Endothelial cell of umbilical vein (primary cell): ENCODE data around the gene COL16A1. TPM values are rescaled to one million over a fixed set of nuclear protein-coding genes. Genes with fewer than 3 reads are reported as not detected.

Source experiments
- BruUV-seq: library from RNA; stranded (reverse); fragments of 400-500 nt; replicated peaks from 2 replicates; lab custom pipeline; 2021; lab: Mats Ljungman, UMichigan
- CTCF ChIA-PET: fragments of 300-600, 350-600 bp; sonication (Branson Sonifier 250); formaldehyde crosslinking; loops from one replicate; lab custom pipeline; 2021; ENCODE audit warnings: antibody characterized with exemption, inconsistent platforms; lab: Charles Lee
- POLR2A ChIA-PET: fragments of 300-600, 350-600 bp; sonication (Branson Sonifier 250); formaldehyde crosslinking; loops from one replicate; lab custom pipeline; 2021; ENCODE audit warnings: antibody characterized with exemption, inconsistent platforms; lab: Charles Lee
- DNase-seq: peaks from one replicate; pipeline ENCODE4 v3.0.0-alpha.2; 2011; ENCODE audit warnings: low read depth, low spot score
- FAIRE-seq: peaks from 2 replicates; lab custom pipeline; 2011; peaks lifted over from hg19 to GRCh38; lab: Jason Lieb, UNC
- H2AFZ ChIP-seq: 2 replicates; pipeline ENCODE4 v1.6.0; 2012; ENCODE audit warnings: low read depth, low read length, control low read depth, inconsistent platforms
- H3K27ac ChIP-seq: 2 replicates; pipeline ENCODE4 v1.5.1; 2011; ENCODE audit warnings: low read depth, mild to moderate bottlenecking, control low read depth, low read length, moderate library complexity; ENCODE audit not compliant: insufficient read depth
- H3K27me3 ChIP-seq, 2 experiments: 2 replicates each; pipeline versions ENCODE4 v1.6.0 to v1.6.1; 2011; ENCODE audit warnings: low read length in 2 of 2, mixed read lengths in 1 of 2; ENCODE audit not compliant: control insufficient read depth in 2 of 2, insufficient read depth in 2 of 2
- H3K36me3 ChIP-seq, 2 experiments: 2 replicates in 1 of 2; 3 replicates in 1 of 2; pipeline ENCODE4 v1.5.1; 2011; ENCODE audit warnings: low read length in 2 of 2, mild to moderate bottlenecking in 1 of 2, moderate library complexity in 1 of 2; ENCODE audit not compliant: control insufficient read depth in 2 of 2, insufficient read depth in 2 of 2; ENCODE audit errors: extremely low read depth in 1 of 2
- H3K4me1 ChIP-seq: 3 replicates; pipeline ENCODE4 v1.5.1; 2011; ENCODE audit warnings: mild to moderate bottlenecking, low read length; ENCODE audit not compliant: control insufficient read depth, insufficient read depth; ENCODE audit errors: extremely low read depth
- H3K4me2 ChIP-seq: 2 replicates; pipeline ENCODE4 v1.6.1; 2011; ENCODE audit warnings: low read length, control low read depth, mixed read lengths; ENCODE audit not compliant: insufficient read depth
- H3K4me3 ChIP-seq, 3 experiments: fragments of 200-600 bp in 1 of 3; sonication (generic), shearing (Covaris generic) in 1 of 3; replicated peaks in 1 of 3; 2 replicates each; pipeline ENCODE4 v1.5.1; 2011 to 2016; ENCODE audit warnings: control low read depth in 3 of 3, low read length in 3 of 3, mild to moderate bottlenecking in 2 of 3, inconsistent platforms in 1 of 3, low read depth in 1 of 3, moderate library complexity in 1 of 3; ENCODE audit not compliant: insufficient read depth in 1 of 3
- H3K79me2 ChIP-seq: 2 replicates; pipeline ENCODE4 v1.6.0; 2012; ENCODE audit warnings: low read length, inconsistent platforms; ENCODE audit not compliant: control insufficient read depth, insufficient read depth
- H3K9ac ChIP-seq: replicated peaks from 2 replicates; pipeline ENCODE3; 2011; ENCODE audit warnings: low read length, control low read depth; ENCODE audit not compliant: insufficient read depth; ENCODE audit errors: extremely low read depth
- H3K9me1 ChIP-seq: replicated peaks from 3 replicates; pipeline ENCODE4 v1.6.0; 2011; ENCODE audit warnings: mild to moderate bottlenecking, low read length; ENCODE audit not compliant: control insufficient read depth, insufficient read depth; ENCODE audit errors: extremely low read depth
- H3K9me3 ChIP-seq: replicated peaks from 2 replicates; pipeline ENCODE4 v1.5.1; 2012; ENCODE audit warnings: low read length, inconsistent platforms; ENCODE audit not compliant: control insufficient read depth, insufficient read depth
- H4K20me1 ChIP-seq: replicated peaks from 2 replicates; pipeline ENCODE3; 2011; ENCODE audit warnings: mild to moderate bottlenecking, low read length; ENCODE audit not compliant: control insufficient read depth, insufficient read depth; ENCODE audit errors: extremely low read depth
- CTCF ChIP-seq, 2 donors: IDR thresholded peaks; 1 replicate in 1 of 2; 2 replicates in 1 of 2; pipeline ENCODE4 v1.5.1; 2011; ENCODE audit warnings: low read length in 2 of 2, mild to moderate bottlenecking in 2 of 2, moderate library complexity in 2 of 2, control low read depth in 1 of 2, inconsistent platforms in 1 of 2, low read depth in 1 of 2; ENCODE audit not compliant: insufficient read depth in 1 of 2; ENCODE audit errors: extremely low read depth in 1 of 2
- EZH2 ChIP-seq: IDR thresholded peaks from 2 replicates; pipeline ENCODE4 v1.6.1; 2012; ENCODE audit warnings: borderline replicate concordance, low read depth, mild to moderate bottlenecking, moderate library complexity, low read length, inconsistent platforms; ENCODE audit not compliant: severe bottlenecking
- FOS ChIP-seq: IDR thresholded peaks from 2 replicates; pipeline ENCODE4 v1.6.1; 2011; ENCODE audit warnings: mild to moderate bottlenecking, low read length, moderate library complexity, borderline replicate concordance; ENCODE audit not compliant: insufficient read depth
- GATA2 ChIP-seq: IDR thresholded peaks from 2 replicates; pipeline ENCODE4 v1.7.0; 2011; ENCODE audit warnings: low read depth, mild to moderate bottlenecking, moderate library complexity, mixed read lengths, low read length; ENCODE audit not compliant: insufficient read length, insufficient read depth
- JUN ChIP-seq: IDR thresholded peaks from 2 replicates; pipeline ENCODE4 v1.6.1; 2011; ENCODE audit warnings: borderline replicate concordance, low read depth; ENCODE audit not compliant: insufficient read length, insufficient read depth
- MYC ChIP-seq: IDR thresholded peaks from one replicate; pipeline ENCODE4 v1.6.1; 2011; ENCODE audit warnings: mild to moderate bottlenecking, low read depth, low read length
- POLR2A ChIP-seq: IDR thresholded peaks from 2 replicates; pipeline ENCODE4 v1.6.1; 2012; ENCODE audit warnings: low read depth, mild to moderate bottlenecking, control low read depth, low read length
- POLR2AphosphoS5 ChIP-seq: IDR thresholded peaks from 2 replicates; pipeline ENCODE4 v1.6.1; 2012; ENCODE audit warnings: low read depth, mild to moderate bottlenecking, control low read depth, low read length, moderate library complexity; ENCODE audit not compliant: insufficient read depth
- dilution Hi-C: fragments of 300-500 bp; cut with MboI; formaldehyde crosslinking; loops from one replicate; pipeline ENCODE4 v1.15.0; 2019; ENCODE audit warnings: low sequenced_read_pairs; ENCODE audit not compliant: extremely low pct_ligation_motif_present
- intact Hi-C: fragments of 100-400 bp; cut with micrococcal nuclease; formaldehyde crosslinking; loops from one replicate; pipeline ENCODE4 v1.10.0; 2022
- polyA plus RNA-seq, 4 experiments: library from polyadenylated mRNA; depleted of rRNA in 3 of 4; stranded (reverse) in 3 of 4; unstranded in 1 of 4; fragments of >200 nt; gene quantifications; 2 replicates each; pipeline versions ENCODE4 v1.2.1 to v1.2.3, GENCODE V29; 2011 to 2012; ENCODE audit warnings: missing spikeins in 1 of 4
- total RNA-seq: library from RNA; stranded (reverse); gene quantifications from 2 replicates; pipeline ENCODE4 v1.2.3, GENCODE V29; 2021
- TF ChIP-seq, protein P1 (sequence below): IDR thresholded peaks from 2 replicates; pipeline ENCODE4 v1.6.1; 2011; ENCODE audit not compliant: insufficient read depth, insufficient read length

COL16A1 gene
- total and polyA plus RNA-seq, 2 donors (not counting 3 experiments of a cell fraction or from before 2014, with no cell fraction given): 0.68 to 1.2 TPM

DNA sequence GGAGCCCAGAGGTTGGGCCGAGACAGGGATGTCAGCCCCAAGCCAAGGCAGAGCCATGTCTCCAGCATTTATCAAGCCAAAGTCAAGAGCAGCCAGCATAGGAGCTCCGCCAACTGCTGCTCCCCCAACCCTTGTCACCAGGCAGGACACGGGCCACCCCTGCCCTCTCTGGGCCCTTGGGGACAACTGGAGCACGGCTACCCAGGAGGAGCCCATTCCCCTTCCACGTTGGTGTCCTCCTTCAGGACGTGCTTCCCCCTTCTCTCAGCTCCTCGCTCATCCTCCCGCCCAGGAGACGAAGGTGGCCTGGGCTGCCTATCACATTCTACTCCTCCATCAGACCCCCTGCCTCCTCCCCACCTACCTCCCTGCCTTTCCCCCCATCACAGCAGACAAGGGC is 39.3 kb downstream of the COL16A1 start:
- no TSS peak for BruUV-seq

More for the DNA sequence above, 39.3 kb downstream of the COL16A1 start:
- POLR2A ChIA-PET: interaction anchor here (0.6 to 1.2 kb wide), 3 partner anchors 81 to 187 kb away, joined by 3 to 4 read pairs (median 3); no protein-coding TSS in a partner anchor
- H4K20me1 ChIP-seq: no peaks in the 10 kb centered on the region
- FAIRE-seq: no peak
- H3K9me1 ChIP-seq: no peaks in the 10 kb centered on the region
- dilution Hi-C loops (no loop called here), intact Hi-C loops (loop anchor here (1.0 to 5.0 kb wide), 4 partner anchors 51 to 298 kb away; no protein-coding TSS in a partner anchor)
- TF ChIP-seq FOS (no peak), GATA2 (no peak), EZH2 (no peak), MYC (no peak), POLR2AphosphoS5 (no peak), POLR2A (no peak), JUN (no peak), CTCF (IDR thresholded peaks at IDR 0.05; ENCODE audit: extremely low read depth in 1 of 2, insufficient read depth in 1 of 2, low read depth in 1 of 2, low read length in 2 of 2) (no peak)
- TF ChIP-seq, protein P1, sequence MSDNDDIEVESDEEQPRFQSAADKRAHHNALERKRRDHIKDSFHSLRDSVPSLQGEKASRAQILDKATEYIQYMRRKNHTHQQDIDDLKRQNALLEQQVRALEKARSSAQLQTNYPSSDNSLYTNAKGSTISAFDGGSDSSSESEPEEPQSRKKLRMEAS: no peak
- no peak overlapping the region for H3K9ac ChIP-seq
- H3K4me2 ChIP-seq: no peak overlapping the region
- peaks cover 2% of the 10 kb centered on the region for H3K4me1 ChIP-seq
- no peaks in the 10 kb centered on the region for H3K36me3 ChIP-seq
- no peaks in the 10 kb centered on the region for H3K27me3 ChIP-seq
- no peak overlapping the region for H3K4me3 ChIP-seq
- no peak for DNase-seq
- H3K9me3 ChIP-seq: no peaks in the 10 kb centered on the region
- H3K79me2 ChIP-seq: no peaks in the 10 kb centered on the region
- H2AFZ ChIP-seq: no peak overlapping the region
- CTCF ChIA-PET: interaction anchor here (0.7 to 11.5 kb wide), 22 partner anchors 11 to 299 kb away, joined by 3 to 180 read pairs (median 5); partner anchors contain the start of gene COL16A1
- no peak overlapping the region for H3K27ac ChIP-seq
